ENCODE measurements around the gene SF3B2.
"Not testable (repeated sequence)": the region's sequence is repeated elsewhere in the genome, so short reads cannot be mapped to it uniquely, and the experiment has no call there.

The SF3B2 gene

GRCh38 chr11:66111158-66111557 is 59.0 kb downstream of the SF3B2 start:
- no peak for DNase-seq (ENCODE audit: low spot score)

- no peak for DNase-seq (ENCODE audit: low spot score)
Measured at GRCh38 chr11:66112041-66112491, 59.9 kb downstream of the SF3B2 start.

- peak; percentile 75 for DNase-seq (ENCODE audit: low spot score)
Measured at GRCh38 chr11:66112601-66113499, 60.7 kb downstream of the SF3B2 start.

- DNase-seq (ENCODE audit: low spot score) = not testable (repeated sequence)
Measured at GRCh38 chr11:66114957-66115356, 62.8 kb downstream of the SF3B2 start.

GRCh38 chr11:66115638-66116301 is 63.6 kb downstream of the SF3B2 start:
- no peak for DNase-seq (ENCODE audit: low spot score)

- no peak for DNase-seq (ENCODE audit: low spot score)
Measured at GRCh38 chr11:66116576-66117361, 64.6 kb downstream of the SF3B2 start.

GRCh38 chr11:66118847-66119246 is 66.7 kb downstream of the SF3B2 start:
- no peak for DNase-seq (ENCODE audit: low spot score)
